OCI-LY3 (cell line): ENCODE results near the gene PRMT9.

Experiments used
- H2AFZ ChIP-seq: fragments of 200-600, 300-600 bp; shearing (Covaris generic); 2 replicates; pipeline ENCODE4 v1.6.0; 2014; ENCODE audit warnings: antibody characterized with exemption, low read depth, low read length
- H3K27ac ChIP-seq: fragments of 200-600, 300-600 bp; sonication (generic); 2 replicates; pipeline ENCODE4 v1.5.1; 2014; ENCODE audit warnings: mild to moderate bottlenecking, low read length, moderate library complexity, mixed read lengths
- H3K27me3 ChIP-seq: fragments of 200-600, 300-600 bp; sonication (generic); 2 replicates; pipeline ENCODE4 v1.6.1; 2014; ENCODE audit warnings: low read depth, low read length, mixed read lengths
- H3K36me3 ChIP-seq: fragments of 200-600, 300-600 bp; sonication (generic); replicated peaks from 2 replicates; pipeline ENCODE3; 2014; ENCODE audit warnings: low read depth, low read length, mixed read lengths
- H3K4me1 ChIP-seq: fragments of 300-600, 200-600 bp; sonication (generic); 2 replicates; pipeline ENCODE4 v1.6.1; 2014; ENCODE audit warnings: low read length, mixed read lengths
- H3K4me2 ChIP-seq: fragments of 200-600, 300-600 bp; sonication (generic); 2 replicates; pipeline ENCODE4 v1.6.1; 2014; ENCODE audit warnings: low read length, mixed read lengths
- H3K4me3 ChIP-seq: fragments of 300-600, 200-600 bp; sonication (generic); 2 replicates; pipeline ENCODE4 v1.5.1; 2014; ENCODE audit warnings: antibody characterized with exemption, mild to moderate bottlenecking, low read length, moderate library complexity
- H3K79me2 ChIP-seq: fragments of 300-600, 200-600 bp; shearing (Covaris generic); 2 replicates; pipeline ENCODE4 v1.6.1; 2014; ENCODE audit warnings: mild to moderate bottlenecking, low read length, mixed read lengths
- H3K9ac ChIP-seq: fragments of 300-600, 200-600 bp; shearing (Covaris generic); 2 replicates; pipeline ENCODE4 v1.6.0; 2014; ENCODE audit warnings: mild to moderate bottlenecking, low read length, moderate library complexity
- H3K9me3 ChIP-seq: fragments of 200-600, 300-600 bp; shearing (Covaris generic); 2 replicates; pipeline ENCODE4 v1.6.1; 2014; ENCODE audit warnings: low read length, mixed read lengths; ENCODE audit not compliant: insufficient read depth
- H4K20me1 ChIP-seq: fragments of 200-600, 300-600 bp; sonication (generic); 2 replicates; pipeline ENCODE4 v1.6.1; 2016; ENCODE audit warnings: low read length, mixed read lengths; ENCODE audit not compliant: insufficient read depth
- CTCF ChIP-seq: fragments of 200-600, 300-600 bp; sonication (generic); IDR thresholded peaks from 2 replicates; pipeline ENCODE4 v1.5.1; 2014; ENCODE audit warnings: antibody characterized with exemption, low read length, low read depth
- EZH2phosphoT487 ChIP-seq: fragments of 200-600 bp; shearing (Covaris generic); IDR thresholded peaks from 2 replicates; pipeline ENCODE4 v1.6.1; 2018; ENCODE audit warnings: antibody characterized with exemption, mixed run types, low read depth

The PRMT9 gene

GRCh38 chr4:147590249-147590920 is 93.6 kb downstream of the PRMT9 start:
- Histone ChIP-seq H3K79me2 (no peaks in the 10 kb centered on the region), H3K4me1 (peaks cover 22% of the 10 kb centered on the region), H2AFZ (no peak overlapping the region), H3K4me3 (no peak overlapping the region), H4K20me1 (no peaks in the 10 kb centered on the region), H3K9ac (no peak overlapping the region), H3K27ac (no peak overlapping the region), H3K36me3 (no peaks in the 10 kb centered on the region), H3K9me3 (0 out of 2 replicates have a peak, but pooled peaks cover 2% of the 10 kb centered on the region), H3K4me2 (peak overlapping the region; percentile 21), H3K27me3 (0 out of 2 replicates have a peak, but pooled peaks cover 4% of the 10 kb centered on the region)
- no peak for TF ChIP-seq EZH2phosphoT487
- TF ChIP-seq CTCF: peak; percentile 98

GRCh38 chr4:147589586-147589985 is 94.4 kb downstream of the PRMT9 start:
- peaks cover 22% of the 10 kb centered on the region for H3K4me1 ChIP-seq
- H4K20me1 ChIP-seq: no peaks in the 10 kb centered on the region
- no peak overlapping the region for H3K4me2 ChIP-seq
- H3K36me3 ChIP-seq: no peaks in the 10 kb centered on the region
- TF ChIP-seq EZH2phosphoT487 (no peak), CTCF (no peak)
- H3K27me3 ChIP-seq: 0 out of 2 replicates have a peak, but pooled peaks cover 4% of the 10 kb centered on the region
- H2AFZ ChIP-seq: no peak overlapping the region
- no peak overlapping the region for H3K4me3 ChIP-seq
- H3K79me2 ChIP-seq: no peaks in the 10 kb centered on the region
- H3K27ac ChIP-seq: no peak overlapping the region
- no peak overlapping the region for H3K9ac ChIP-seq
- H3K9me3 ChIP-seq: 0 out of 2 replicates have a peak, but pooled peaks cover 5% of the 10 kb centered on the region
